DND-41 (cell line): ENCODE results near the gene RAD54L.

ENCODE experiments used
- EZH2 ChIP-seq: IDR thresholded peaks from 3 replicates; pipeline ENCODE4 v1.6.1; 2012; ENCODE audit warnings: borderline replicate concordance, low read depth, mild to moderate bottlenecking, moderate library complexity, low read length, inconsistent platforms; ENCODE audit not compliant: severe bottlenecking
- TF ChIP-seq, protein P1 (sequence below): IDR thresholded peaks from 2 replicates; pipeline ENCODE4 v1.5.1; 2012; ENCODE audit warnings: borderline replicate concordance, low read length, moderate library complexity, mild to moderate bottlenecking; ENCODE audit not compliant: poor library complexity, severe bottlenecking; ENCODE audit errors: extremely low read depth

DNA sequence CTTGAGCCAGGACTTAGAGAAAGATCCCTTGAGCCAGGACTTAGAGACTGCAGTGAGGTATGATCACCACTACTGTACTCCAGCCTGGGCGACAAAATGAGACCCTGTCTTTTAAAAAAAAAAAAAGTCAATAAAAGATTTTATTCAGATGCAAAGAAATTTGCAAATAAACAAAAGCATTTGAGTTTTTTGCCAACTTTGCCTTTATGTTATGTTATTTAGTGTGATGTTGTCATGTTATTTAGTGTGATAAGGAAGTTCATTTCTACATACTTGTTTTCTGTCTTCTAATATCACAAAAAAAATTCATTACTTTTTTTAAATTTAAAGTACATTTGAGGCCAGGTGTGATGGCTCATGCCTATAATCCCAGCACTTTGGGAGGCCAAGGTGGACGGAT, 9.0 kb downstream of the RAD54L start:
- TF ChIP-seq, protein P1, sequence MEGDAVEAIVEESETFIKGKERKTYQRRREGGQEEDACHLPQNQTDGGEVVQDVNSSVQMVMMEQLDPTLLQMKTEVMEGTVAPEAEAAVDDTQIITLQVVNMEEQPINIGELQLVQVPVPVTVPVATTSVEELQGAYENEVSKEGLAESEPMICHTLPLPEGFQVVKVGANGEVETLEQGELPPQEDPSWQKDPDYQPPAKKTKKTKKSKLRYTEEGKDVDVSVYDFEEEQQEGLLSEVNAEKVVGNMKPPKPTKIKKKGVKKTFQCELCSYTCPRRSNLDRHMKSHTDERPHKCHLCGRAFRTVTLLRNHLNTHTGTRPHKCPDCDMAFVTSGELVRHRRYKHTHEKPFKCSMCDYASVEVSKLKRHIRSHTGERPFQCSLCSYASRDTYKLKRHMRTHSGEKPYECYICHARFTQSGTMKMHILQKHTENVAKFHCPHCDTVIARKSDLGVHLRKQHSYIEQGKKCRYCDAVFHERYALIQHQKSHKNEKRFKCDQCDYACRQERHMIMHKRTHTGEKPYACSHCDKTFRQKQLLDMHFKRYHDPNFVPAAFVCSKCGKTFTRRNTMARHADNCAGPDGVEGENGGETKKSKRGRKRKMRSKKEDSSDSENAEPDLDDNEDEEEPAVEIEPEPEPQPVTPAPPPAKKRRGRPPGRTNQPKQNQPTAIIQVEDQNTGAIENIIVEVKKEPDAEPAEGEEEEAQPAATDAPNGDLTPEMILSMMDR: no peak
- no peak for TF ChIP-seq EZH2
